ENCODE data around the gene TTC12.

The TTC12 gene

DNA sequence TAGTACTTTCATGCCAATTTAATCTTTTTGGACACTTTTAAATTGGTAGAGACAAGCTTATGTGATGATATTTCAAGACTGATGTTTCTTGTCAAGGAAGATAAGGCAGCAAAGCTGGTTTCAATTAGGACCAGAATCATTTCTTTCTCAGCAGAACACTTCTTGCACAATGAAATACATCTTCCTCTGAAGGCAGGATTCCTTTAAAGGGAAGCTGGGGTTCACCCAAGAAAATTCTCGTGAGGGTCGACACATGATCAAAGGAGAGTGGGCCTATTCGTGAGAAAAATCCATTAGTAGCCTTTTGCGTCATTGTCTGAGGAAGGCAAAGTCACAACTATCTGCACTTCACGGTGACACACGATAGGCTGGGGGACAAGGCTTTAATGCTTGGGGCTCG, 17.6 kb downstream of the TTC12 start:
- no peak for DNase-seq

DNA sequence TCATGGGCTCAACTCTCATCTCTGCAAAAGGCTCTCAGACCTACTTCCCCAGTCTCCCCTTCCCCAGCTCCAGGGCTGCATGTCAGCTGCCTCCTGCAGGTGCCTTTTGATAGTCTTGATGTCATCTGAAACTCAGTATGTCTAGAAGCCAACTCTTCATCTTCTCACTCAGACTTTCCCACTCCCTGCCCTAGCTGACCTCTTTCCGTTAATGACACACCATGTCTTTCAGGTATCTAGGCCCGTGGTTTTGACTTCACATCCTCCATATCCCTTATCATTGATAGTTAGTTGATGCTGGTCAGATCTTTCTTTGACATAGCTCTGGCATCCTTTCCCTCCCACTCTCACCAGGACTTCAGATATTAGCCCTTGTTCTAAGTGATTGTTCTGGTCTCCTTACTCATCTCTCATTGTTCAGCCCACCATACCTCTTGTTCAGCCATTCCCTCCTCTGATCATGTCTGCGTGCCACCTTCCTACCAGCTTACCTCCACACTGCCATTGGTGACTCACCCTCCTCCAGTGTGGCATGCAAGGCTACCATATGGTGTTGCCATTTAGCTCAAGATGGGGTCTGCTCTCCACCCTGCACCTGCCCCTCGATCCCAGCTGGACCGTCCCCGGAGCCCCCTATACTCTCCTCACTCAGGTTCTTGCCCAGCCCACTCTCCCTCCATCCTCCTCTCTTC, 18.4 kb downstream of the TTC12 start:
- DNase-seq, result no peak

DNA sequence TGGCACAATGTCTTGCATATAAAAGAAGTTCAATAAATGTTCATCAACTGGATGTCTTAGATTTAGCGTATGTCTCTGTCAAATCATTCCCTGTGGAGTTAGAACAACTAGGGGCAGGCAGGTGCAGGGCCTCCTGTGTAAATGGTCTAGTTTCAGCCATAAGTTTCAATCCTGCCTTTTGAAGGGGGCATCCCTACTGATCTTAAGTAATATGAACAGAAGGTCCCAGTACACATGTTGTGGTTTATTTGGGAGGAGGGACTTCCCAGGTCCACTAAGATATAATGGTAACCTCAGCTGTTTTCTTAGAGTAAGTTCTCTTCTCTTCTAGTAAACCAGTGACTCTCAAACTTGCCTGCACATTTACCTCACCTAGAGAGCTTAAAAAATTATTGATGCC, 19.8 kb downstream of the TTC12 start:
- no peak for DNase-seq

DNA sequence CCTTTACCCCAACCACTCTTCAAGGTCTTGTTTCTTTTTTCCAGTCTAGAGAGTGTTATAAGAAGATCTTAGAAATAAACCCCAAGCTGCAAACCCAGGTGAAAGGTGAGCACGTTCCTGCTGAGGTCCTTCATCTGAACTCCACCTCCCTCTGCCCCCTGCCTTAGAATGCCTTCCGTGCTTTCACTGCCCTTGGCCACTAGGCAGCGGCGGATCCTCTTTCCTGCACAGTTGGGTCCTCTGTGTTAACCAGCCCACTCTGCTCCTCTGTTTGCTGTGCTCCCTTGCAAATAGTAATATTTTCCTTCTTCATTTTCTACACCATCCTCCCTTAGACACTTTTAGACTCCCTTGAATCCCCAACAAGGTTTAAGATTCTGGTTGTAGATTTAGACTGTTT, 24.3 kb downstream of the TTC12 start:
- DNase-seq, result no peak

DNA sequence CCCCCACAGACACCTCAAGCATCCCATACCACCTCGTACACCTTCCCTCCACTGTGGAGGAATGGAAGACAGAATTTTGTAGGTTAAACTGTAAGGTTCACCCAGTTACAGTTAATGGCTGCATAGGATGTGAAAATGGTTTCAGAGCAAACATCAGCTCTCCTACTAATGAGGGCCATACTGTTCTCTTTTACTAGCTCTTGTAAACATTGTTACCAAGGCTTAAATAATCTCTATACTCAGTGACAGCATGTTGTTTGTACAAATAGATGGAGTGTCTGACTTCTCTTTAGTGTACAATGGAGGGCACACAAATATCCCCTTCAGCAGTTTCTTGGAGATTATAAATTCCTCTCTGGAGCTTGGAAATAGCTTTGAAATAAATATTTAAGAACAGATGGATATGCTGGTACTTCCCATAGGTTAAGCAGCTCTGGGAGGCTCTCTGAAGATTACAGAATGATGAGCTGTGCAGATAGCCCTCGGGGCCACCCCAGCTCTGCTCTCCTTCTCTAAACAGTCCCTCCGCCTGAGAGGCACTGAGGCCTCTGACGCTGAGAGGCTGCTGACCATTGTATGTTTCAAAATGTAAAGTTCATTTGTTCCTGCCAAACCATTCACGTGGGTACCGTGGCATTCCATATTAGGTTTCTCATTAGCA, 25.7 kb downstream of the TTC12 start:
- no peak for DNase-seq

DNA sequence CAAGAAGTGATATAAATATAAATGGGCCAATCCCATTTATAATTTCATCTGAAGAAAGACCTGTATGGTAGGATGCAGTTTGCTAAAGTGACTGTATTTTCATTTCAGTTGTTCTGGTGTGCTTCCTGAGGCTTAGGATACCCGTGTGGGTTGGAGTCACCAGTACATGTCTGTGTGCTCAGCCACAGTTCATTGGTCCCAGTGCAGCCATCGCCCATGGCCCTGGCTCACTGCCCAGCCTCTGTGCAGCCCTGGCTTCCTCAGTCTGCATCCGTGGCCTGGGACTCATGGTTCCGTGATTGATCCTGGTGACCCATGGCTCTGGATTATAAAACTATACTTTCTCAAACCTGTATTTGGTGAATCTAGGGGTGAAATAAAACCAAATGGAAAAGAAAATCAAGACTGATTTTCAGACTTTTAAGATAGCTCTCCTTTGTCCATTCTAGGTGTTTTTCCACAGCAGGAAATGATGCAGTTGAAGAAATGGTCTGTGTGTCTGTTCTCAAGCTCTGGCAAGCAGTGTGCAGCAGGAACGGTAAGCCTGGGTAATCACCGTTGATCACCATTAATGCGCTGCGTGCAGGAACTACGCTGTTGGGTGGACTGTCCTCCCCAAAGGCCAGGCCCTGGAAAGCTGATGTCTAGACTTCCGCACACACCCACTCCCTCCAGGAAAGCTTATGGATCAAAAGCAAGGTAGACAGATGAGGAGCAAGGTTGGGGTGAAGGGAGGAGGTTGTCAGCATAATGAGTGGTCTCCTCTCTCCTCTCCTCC, 27.2 kb downstream of the TTC12 start:
- DNase-seq, result no peak

DNA sequence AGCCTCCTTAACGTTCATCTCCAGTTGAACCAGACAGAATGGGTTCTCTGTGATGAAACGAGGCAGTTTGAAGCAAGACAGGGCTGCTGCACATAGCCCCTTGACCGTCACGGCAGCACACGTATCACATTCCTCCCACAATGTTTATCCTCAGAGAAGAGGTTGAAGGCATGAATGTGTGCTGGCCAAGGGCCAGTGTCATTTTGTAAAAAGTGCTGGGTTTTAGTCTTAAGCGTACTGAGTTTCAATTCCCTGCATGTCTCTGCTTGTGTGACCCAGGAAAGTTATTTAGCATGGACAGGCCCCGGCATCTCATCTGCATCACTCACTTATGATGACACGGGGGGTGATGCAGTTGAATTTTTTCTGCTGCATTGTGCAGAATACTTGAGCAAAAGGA, 31.6 kb downstream of the TTC12 start:
- DNase-seq, result no peak

DNA sequence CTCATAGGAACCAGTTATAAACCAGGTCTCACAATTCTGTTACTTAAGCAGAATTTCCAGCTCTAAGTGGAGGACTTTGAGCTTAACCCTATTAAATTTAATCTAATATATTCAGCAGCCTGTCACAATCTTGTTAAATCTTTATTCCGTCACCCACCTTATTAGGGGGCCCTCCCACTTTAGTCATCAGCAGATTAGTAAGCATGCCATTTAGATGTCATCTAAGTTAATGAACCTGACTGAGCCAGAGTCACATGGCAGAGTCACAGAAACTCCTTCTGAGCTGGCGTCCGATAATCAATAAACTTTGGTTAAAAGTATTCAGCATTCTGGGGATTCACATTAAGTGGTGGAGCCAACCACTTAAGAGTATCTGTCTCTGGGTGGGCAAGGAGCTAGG, 35.1 kb downstream of the TTC12 start:
- no peak for DNase-seq

DNA sequence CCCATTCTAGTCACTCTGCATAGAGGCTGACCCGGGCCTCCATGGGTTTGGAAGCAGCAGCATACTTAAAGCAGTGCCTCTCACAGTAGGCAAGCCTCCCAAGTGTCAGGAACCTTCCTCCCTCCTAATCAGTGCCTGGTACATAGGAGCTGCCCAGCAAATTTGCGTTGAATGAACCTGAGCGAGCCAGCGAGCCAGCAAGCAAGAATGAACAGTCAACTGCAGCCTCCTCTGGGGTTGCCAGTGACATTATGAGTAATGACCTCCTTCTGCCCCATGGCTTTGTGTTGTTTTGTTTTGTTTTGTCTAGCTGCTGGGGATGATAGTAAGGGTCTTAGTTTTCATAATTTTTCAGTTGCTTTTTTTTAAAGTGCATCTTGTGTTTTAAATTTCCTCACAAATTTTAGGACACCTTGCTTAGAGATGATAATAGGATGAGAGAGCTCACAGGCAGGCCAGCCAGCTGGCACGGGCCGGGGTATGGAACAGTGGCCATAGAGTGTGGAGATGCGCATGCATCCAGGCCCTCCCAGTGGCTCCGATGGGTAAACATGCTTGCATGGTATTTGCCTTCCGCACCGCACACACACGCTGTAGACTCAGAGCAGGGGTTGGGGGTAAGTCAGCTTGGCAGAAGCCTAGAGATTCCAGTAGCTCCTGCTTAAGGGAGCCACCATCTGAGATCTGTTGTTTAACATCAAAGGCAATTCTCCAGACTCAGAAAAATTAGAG, 36.1 kb downstream of the TTC12 start:
- no peak for DNase-seq

DNA sequence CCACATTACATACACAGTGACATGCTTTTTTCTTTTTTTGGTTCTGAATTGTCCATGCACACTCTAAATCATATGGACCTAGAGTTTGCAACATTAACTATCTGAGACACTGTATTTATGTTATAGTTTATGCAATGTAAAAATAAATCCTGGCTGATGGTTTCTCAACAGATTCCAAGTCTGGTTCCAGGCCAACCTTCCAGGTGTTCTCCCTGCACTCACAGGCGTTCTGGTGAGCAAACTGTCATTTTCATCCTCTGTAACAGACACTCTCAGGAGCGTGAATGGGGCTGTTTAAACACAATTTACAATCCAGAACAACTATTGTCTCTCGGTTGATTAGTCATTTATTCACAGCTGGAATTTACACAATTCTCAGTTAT, 36.7 kb downstream of the TTC12 start:
- no peak for DNase-seq

DNA sequence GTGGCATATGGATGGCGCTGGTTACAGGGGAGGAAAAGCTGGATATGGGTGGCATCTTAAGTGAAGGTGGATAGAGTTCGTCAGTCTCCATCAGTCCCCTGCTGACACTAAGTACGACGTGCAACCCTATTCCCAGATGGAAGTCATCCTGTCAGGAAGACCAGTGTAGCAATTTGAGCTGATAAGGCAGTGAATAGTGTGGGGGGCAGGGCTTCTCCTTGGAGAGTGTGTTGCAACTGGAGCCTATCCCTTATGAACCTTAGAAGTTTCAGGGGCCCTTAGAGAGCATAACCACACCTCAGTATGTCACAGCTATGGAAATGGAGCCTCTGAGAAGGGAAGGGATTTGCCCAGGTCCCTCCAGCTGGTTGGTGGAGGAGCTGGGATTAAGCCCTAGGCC, 37.1 kb downstream of the TTC12 start:
- DNase-seq, result no peak

DNA sequence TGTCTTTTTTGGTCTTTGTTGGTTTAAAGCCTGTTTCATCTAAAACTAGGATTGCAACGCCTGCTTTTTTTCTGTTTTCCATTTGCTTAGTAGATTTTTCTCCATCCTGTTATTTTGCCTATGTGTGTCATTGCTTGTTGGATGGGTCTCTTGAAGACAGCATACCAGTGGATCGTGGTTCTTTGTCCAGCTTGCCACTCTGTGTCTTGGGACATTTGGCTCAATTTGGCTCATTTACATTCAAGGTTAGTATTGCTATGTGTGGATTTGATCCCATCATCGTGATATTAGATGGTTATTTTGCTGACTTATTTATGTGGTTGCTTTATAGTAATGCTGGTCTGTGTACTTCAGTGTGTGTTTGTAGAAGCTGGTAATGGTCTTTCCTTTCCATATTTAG, 41.8 kb downstream of the TTC12 start:
- no peak for DNase-seq

DNA sequence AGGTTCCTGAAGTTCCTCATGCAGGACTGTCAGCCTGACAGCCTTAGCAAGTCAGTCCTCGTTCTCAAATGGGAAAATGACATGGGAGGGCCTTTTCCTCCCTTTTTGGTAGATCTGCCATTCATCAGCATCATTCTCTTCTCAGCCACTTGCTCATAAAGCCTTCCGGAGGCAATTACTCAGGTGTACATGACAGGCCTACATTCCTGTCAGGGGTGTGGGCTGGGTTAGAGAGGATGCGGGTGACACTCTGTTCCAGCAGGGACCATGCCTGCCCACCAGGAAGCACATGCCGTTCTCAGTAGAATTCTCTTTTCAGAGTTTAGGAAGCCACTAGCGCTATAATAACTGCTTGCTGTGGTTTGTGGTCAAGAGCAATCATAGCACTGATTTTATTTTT, 49.0 kb downstream of the TTC12 start:
- no peak for DNase-seq

DNA sequence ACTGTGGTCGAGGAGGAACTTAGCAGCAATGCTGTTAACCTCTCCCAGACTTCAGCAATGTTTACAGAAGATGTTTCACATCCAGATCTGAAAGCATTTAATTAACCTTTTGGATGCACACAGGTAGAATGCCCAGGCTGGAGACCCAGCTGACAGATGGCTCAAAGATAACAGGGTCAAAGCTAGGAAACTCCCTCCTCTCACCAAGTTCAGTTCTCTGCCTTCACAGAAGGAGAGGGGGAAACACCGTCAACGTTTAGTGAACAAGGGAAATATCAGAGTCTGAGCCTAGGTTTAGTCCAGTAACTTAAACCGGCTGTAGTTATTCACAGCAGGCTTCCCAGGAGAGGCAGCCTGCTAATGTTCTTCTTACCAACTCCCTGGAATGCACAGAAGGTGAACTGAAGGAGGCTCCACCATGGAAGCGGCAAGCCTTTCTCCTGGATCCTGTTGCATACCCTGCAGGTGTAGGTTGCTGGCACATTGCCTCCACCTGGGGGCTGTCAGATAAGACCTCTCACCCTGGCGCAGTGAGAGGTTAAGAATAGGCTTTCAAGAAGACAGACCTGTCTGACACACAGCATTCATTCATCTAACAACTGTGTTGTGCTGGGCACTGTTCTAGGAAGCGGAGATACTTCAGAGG, 49.7 kb downstream of the TTC12 start:
- DNase-seq, result no peak

DNA sequence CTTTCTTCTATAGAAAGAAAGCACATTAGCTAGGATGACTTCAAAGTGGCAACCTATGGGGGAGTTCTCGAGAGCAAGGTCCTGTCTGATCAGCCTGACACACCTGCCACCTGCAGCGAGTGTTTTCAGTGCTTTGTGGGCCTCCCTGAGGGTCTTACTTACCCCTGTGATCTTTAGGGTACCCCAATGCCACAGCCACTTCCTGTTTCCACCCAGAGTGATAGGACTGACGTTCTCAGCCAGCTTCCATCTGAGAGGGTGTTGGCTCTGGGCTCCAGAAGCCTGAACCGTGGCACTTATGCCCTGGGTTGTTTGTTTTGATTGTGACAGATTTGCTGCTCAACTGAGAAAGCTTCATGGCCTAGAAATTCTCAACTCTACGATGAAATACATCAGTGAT, 51.5 kb downstream of the TTC12 start:
- DNase-seq, result no peak

DNA sequence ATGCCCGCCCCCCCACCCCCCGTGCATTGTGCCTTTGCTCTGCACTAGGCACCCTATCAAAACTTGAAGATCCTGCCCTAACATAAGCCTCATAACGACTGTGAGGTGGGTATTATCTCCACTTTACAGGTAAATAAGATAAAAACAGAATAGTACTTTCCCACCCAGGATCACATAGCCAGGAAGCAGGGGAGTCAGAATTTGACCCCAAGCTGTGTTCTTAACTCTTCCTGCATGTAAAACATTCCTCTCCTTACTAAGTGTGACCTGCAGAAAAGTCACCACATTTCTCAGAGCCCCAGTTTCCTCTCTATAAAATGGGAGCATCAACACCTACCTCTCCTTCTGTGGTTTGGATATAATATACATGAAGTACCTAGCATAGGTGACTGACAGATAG, 55.0 kb downstream of the TTC12 start:
- DNase-seq, result no peak

DNA sequence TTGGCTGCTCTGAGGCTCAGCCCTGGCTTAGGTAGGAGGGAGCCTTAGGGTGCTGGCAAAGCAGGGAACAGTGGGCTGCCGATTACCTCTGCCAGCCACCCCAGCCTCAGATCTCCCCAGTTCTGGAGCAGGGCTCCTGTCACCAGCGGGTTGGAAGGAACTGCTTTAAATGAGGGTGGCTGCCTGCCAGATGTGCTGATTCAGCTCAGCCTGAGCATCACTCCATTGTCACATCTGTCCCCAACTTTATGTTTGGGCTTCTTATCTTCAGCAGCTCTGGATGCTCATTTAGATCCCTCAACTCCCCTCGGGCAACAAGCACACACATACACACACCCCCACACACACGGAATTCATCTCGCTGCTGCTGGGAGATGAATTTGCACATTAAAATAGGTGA, 56.3 kb downstream of the TTC12 start:
- DNase-seq, result no peak

DNA sequence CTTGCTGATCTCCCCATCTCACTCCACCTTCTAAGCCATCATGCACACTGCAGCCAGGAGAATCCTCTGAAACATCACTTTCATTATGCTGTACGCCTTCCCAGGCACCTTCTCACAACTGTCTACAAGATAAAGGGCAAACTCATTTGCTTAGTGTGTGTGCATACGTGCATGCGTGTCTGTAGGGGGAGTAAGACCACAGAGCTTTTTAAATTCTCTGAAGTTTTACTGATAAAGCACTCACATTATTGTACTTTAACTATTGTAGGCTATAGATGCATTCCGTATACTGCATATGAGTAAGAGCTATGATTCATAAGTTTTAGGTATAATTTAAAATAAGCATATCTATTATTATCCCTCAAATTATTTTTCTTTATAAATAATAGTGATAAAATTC, 57.9 kb downstream of the TTC12 start:
- no peak for DNase-seq

DNA sequence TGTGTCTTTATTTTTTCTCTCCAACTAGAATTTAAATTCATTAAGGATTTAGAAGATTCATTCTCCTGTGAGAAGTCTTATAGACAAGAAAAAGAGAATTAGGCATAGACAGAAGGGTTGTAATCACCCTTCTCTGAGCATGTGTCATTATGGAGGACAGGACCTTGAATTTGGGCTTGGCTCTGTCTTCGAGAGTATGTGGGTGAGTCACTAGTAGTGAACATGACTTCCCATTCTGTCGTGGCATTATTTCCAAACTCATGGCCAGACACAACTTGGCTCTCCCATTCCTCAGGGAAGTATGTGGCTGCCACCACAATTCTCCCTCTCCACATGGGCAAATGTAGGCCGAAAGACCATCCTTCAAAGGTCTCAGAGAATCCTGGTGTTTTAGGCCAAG, 58.9 kb downstream of the TTC12 start:
- DNase-seq, result no peak

DNA sequence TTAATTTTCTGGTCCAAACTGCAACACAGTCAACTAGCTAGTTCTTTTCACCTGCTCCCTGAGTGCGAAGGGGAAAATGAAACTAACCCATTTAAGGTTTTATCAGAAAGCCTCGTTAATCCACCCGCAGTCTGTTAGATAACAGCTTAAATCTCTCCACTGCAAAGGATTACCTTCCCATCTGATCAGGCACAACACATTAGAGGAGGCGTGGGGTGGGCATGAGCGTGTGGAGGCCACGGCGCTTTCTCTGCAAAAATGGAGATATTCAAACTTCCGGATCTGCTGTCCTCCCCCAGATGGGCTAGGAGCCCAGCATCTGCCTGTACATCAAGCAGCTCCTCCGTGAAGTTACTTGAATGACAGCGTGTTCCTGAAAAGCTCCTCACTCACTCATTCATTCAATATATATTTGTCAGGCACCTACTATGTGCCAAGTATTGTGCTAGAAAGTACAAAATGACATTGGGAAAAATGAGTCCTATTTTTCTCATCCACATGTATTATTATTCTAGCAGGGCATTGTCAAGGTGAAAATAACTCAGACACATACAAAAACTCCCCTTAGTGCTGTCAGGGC, 59.7 kb downstream of the TTC12 start:
- DNase-seq, result no peak

DNA sequence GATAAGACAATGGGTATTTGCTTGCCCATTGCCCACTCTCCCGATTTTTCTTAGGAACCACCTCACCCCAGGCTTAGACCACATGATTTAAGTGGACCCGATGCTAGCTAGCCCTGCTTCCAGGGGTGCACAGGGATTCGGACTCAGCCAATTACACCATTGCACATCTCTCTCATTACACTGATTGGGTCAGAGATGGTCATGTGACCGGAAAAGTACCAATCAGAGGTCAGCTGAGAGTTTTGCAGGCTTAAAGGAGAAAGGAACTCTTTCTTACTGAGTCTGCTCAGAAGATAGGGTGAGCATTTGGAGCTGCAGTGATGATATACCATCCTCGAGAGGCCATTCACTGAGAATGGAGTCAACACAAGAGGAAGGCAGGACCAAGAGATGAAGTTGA, 61.0 kb downstream of the TTC12 start:
- no peak for DNase-seq

DNA sequence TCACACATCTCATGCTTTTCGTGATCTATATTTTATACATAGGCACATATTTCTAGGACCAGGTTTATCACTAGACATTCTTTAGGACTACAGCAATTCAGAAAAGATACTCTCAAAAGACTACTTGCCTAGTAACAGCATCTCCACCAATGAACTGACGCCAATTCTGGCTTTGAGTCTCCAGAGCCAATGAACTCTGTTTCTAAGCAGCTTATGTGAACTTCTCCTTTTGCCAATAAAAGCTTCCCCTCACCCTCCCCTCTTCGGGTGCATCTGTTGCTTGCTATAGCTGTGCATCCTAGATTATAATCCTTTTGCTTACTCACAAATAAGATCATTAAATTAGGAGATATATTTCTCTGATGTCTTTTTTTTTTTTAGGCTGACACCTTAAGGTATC, 61.8 kb downstream of the TTC12 start:
- DNase-seq, result no peak
